B cell (primary cell): ENCODE measurements around the gene C9orf43. TPM values are rescaled to one million over a fixed set of nuclear protein-coding genes. Genes with fewer than 3 reads are reported as not detected.
A peak's percentile ranks its signal among the peaks of the same experiment; 100 is the strongest.

ENCODE experiments used
- ATAC-seq: fragments of 200-7000 bp; cut with Tn5 transposase; one replicate; pipeline ENCODE4 v1.10.0; 2021; ENCODE audit warnings: low read depth, mild to moderate bottlenecking, moderate number of reproducible peaks, moderate library complexity
- CTCF ChIA-PET: fragments of 350-600 bp; sonication (Branson Sonifier 250); formaldehyde crosslinking; loops from one replicate; lab custom pipeline; 2021; ENCODE audit warnings: antibody characterized with exemption, inconsistent platforms; lab: Charles Lee
- POLR2A ChIA-PET: fragments of 350-600 bp; sonication (Branson Sonifier 250); formaldehyde crosslinking; loops from one replicate; lab custom pipeline; 2021; ENCODE audit warnings: antibody characterized with exemption; lab: Charles Lee
- DNase-seq: peaks from one replicate; pipeline ENCODE4 v3.0.0; 2013
- H2AFZ ChIP-seq: 2 replicates; pipeline ENCODE4 v1.6.1; 2012; ENCODE audit warnings: mild to moderate bottlenecking, low read depth, low read length; ENCODE audit not compliant: insufficient read depth, poor library complexity, severe bottlenecking
- H3K27ac ChIP-seq, 2 donors: 1 replicate in 1 of 2; 2 replicates in 1 of 2; pipeline ENCODE4 v1.5.1; 2012 to 2013; ENCODE audit warnings: low read length in 2 of 2, mild to moderate bottlenecking in 2 of 2, moderate library complexity in 1 of 2
- H3K27me3 ChIP-seq, 4 experiments: fragments of 200-600 bp in 1 of 4; sonication (generic) in 1 of 4; replicated peaks in 1 of 4; 1 replicate in 2 of 4; 2 replicates in 2 of 4; pipeline versions ENCODE4 v1.6.1 to v1.7.0; 2013 to 2016; ENCODE audit warnings: low read length in 3 of 4, mild to moderate bottlenecking in 2 of 4, mixed read lengths in 1 of 4, moderate library complexity in 1 of 4; ENCODE audit not compliant: insufficient read depth in 4 of 4, control insufficient read depth in 3 of 4; ENCODE audit errors: control extremely low read depth in 1 of 4
- H3K36me3 ChIP-seq, 2 experiments: replicated peaks in 1 of 2; 1 replicate in 1 of 2; 2 replicates in 1 of 2; pipeline versions ENCODE4 v1.6.1 to v1.7.1; 2013; ENCODE audit warnings: low read length in 1 of 2; ENCODE audit not compliant: insufficient read depth in 2 of 2, control insufficient read depth in 1 of 2; ENCODE audit errors: control extremely low read depth in 1 of 2, extremely low read depth in 1 of 2
- H3K4me1 ChIP-seq, 2 donors: fragments of 200-600 bp in 1 of 2; sonication (generic) in 1 of 2; 1 replicate in 1 of 2; 2 replicates in 1 of 2; pipeline versions ENCODE4 v1.5.1 to v1.6.1; 2013 to 2017; ENCODE audit warnings: low read length in 2 of 2; ENCODE audit not compliant: control insufficient read depth in 2 of 2, insufficient read depth in 2 of 2
- H3K4me2 ChIP-seq: replicated peaks from 2 replicates; pipeline ENCODE3; 2012; ENCODE audit warnings: mild to moderate bottlenecking, low read depth, low read length; ENCODE audit not compliant: poor library complexity, severe bottlenecking
- H3K4me3 ChIP-seq, 5 experiments: fragments of 200-600 bp in 1 of 5; sonication (generic) in 1 of 5; 1 replicate in 3 of 5; 2 replicates in 2 of 5; pipeline versions ENCODE4 v1.5.1 to v1.7.0; 2011 to 2016; ENCODE audit warnings: low read length in 4 of 5, mild to moderate bottlenecking in 4 of 5, low read depth in 2 of 5, control low read depth in 1 of 5, moderate library complexity in 1 of 5; ENCODE audit not compliant: insufficient read depth in 1 of 5; ENCODE audit errors: control extremely low read depth in 1 of 5, extremely low read depth in 1 of 5
- H3K79me2 ChIP-seq: fragments of 200-600 bp; sonication (generic); one replicate; pipeline ENCODE4 v1.6.0; 2016; ENCODE audit warnings: low read length; ENCODE audit not compliant: control insufficient read depth, insufficient read depth
- H3K9ac ChIP-seq: fragments of 200-600 bp; sonication (generic); 2 replicates; pipeline ENCODE4 v1.6.1; 2017; ENCODE audit warnings: mild to moderate bottlenecking, low read length, moderate library complexity
- H3K9me3 ChIP-seq, 3 donors: one replicate each; pipeline versions ENCODE4 v1.6.1 to v1.7.1; 2013; ENCODE audit warnings: low read length in 2 of 3; ENCODE audit not compliant: control insufficient read depth in 2 of 3, insufficient read depth in 1 of 3; ENCODE audit errors: control extremely low read depth in 1 of 3
- H4K20me1 ChIP-seq: 2 replicates; pipeline ENCODE4 v1.6.0; 2012; ENCODE audit warnings: mild to moderate bottlenecking, low read length; ENCODE audit not compliant: insufficient read depth, control insufficient read depth, poor library complexity, severe bottlenecking
- H3K27ac Mint-ChIP-seq: one replicate; pipeline ENCODE4 v1.8.0; 2021; ENCODE audit warnings: mixed read lengths
- H3K27me3 Mint-ChIP-seq: one replicate; pipeline ENCODE4 v1.8.0; 2021; ENCODE audit warnings: mixed read lengths
- H3K4me1 Mint-ChIP-seq: one replicate; pipeline ENCODE4 v1.8.0; 2021; ENCODE audit warnings: mixed read lengths
- H3K4me3 Mint-ChIP-seq: one replicate; pipeline ENCODE4 v1.8.0; 2021; ENCODE audit warnings: mixed read lengths
- H3K9me3 Mint-ChIP-seq: one replicate; pipeline ENCODE4 v1.8.0; 2022; ENCODE audit warnings: mixed read lengths; ENCODE audit not compliant: insufficient read depth
- CTCF ChIP-seq: fragments of 200-600 bp; IDR thresholded peaks from one replicate; pipeline ENCODE4 v1.8.0; 2022; ENCODE audit warnings: antibody characterized with exemption, mild to moderate bottlenecking
- EZH2 ChIP-seq: IDR thresholded peaks from 2 replicates; pipeline ENCODE4 v1.6.1; 2012; ENCODE audit warnings: borderline replicate concordance, low read depth, mild to moderate bottlenecking, moderate library complexity, low read length; ENCODE audit not compliant: insufficient read depth, poor library complexity, severe bottlenecking
- WGBS: methylation state at CpG from one replicate; pipeline ENCODE4 v1.1.5; 2013; ENCODE audit warnings: missing lambda C conversion rate; ENCODE audit not compliant: insufficient coverage; 5-methylcytosine and 5-hydroxymethylcytosine counted together
- intact Hi-C: fragments of 100-400 bp; cut with micrococcal nuclease; formaldehyde crosslinking; loops from one replicate; pipeline ENCODE4 v1.10.0; 2022
- polyA plus RNA-seq: library from polyadenylated mRNA; depleted of rRNA; stranded (reverse); fragments of >200 nt; gene quantifications from 2 replicates; pipeline ENCODE4 v1.2.3, GENCODE V29; 2012
- total RNA-seq, 2 donors: library from RNA; stranded (reverse); fragments of 120-200 nt in 1 of 2; gene quantifications; 1 replicate in 1 of 2; 2 replicates in 1 of 2; pipeline versions ENCODE4 v1.2.3 to v1.2.4, GENCODE V29; 2013 to 2022

C9orf43 gene
- total and polyA plus RNA-seq, 2 donors (not counting 1 experiment from before 2014, with no cell fraction given) = 0.57 to 1.7 TPM

GRCh38 chr9:113444736-113445135 lies 34.2 kb downstream of the C9orf43 start:
- no peak overlapping the region for H3K27ac ChIP-seq
- H3K4me3 Mint-ChIP-seq = no peak overlapping the region
- no peaks in the 10 kb centered on the region for H3K27me3 Mint-ChIP-seq
- DNase-seq (no peak), ATAC-seq (no peak)
- no peak overlapping the region for H3K27ac Mint-ChIP-seq
- H3K9me3 ChIP-seq = no peaks in the 10 kb centered on the region
- ChIA-PET POLR2A (no interaction called here), CTCF (interaction anchor here (1.4 to 9.5 kb wide), 8 partner anchors 10 to 209 kb away, joined by 3 to 311 read pairs (median 30); no protein-coding TSS in a partner anchor)
- H3K36me3 ChIP-seq = no peaks in the 10 kb centered on the region
- H3K4me3 ChIP-seq = no peak overlapping the region
- H3K9ac ChIP-seq = no peak overlapping the region
- H4K20me1 ChIP-seq = no peaks in the 10 kb centered on the region
- no peaks in the 10 kb centered on the region for H3K4me1 ChIP-seq
- H3K79me2 ChIP-seq = no peaks in the 10 kb centered on the region
- H2AFZ ChIP-seq = no peak overlapping the region
- intact Hi-C loops = loop anchor here (5.0 kb wide), 1 partner anchor 32 kb away; the partner anchor contains the start of genes C9orf43 and POLE3
- TF ChIP-seq CTCF = no peak
- no peak for TF ChIP-seq EZH2
- H3K4me2 ChIP-seq = no peak overlapping the region
- H3K27me3 ChIP-seq = no peaks in the 10 kb centered on the region
- H3K9me3 Mint-ChIP-seq = no peaks in the 10 kb centered on the region
- H3K4me1 Mint-ChIP-seq = no peaks in the 10 kb centered on the region
- WGBS = 25% methylated on average over 2 of the region's 2 CpGs

- POLR2A ChIA-PET = interaction anchor here (2.0 kb wide), 1 partner anchor 135 kb away, joined by 6 read pairs; no protein-coding TSS in a partner anchor
- no peak for ATAC-seq
- H2AFZ ChIP-seq = no peak overlapping the region
- Mint-ChIP-seq H3K4me3 (no peak overlapping the region), H3K27me3 (no peaks in the 10 kb centered on the region), H3K9me3 (no peaks in the 10 kb centered on the region), H3K27ac (no peak overlapping the region), H3K4me1 (no peaks in the 10 kb centered on the region)
- peak; percentile 58 for DNase-seq
- intact Hi-C loops = loop anchor here (2.0 to 5.0 kb wide), 4 partner anchors 34 to 212 kb away; partner anchors contain the start of genes ALAD, C9orf43 and POLE3
- no peak overlapping the region for H3K4me2 ChIP-seq
- no peaks in the 10 kb centered on the region for H4K20me1 ChIP-seq
- no peak for TF ChIP-seq EZH2
- TF ChIP-seq CTCF = peak; percentile 80
- no peaks in the 10 kb centered on the region for H3K36me3 ChIP-seq
- no peaks in the 10 kb centered on the region for H3K4me1 ChIP-seq
- H3K79me2 ChIP-seq = no peaks in the 10 kb centered on the region
- no peaks in the 10 kb centered on the region for H3K27me3 ChIP-seq
- CTCF ChIA-PET = interaction anchor here (0.7 to 9.5 kb wide), 34 partner anchors 9 to 217 kb away, joined by 3 to 311 read pairs (median 5); partner anchors contain the start of genes ALAD, C9orf43, CDC26 and POLE3
- no peak overlapping the region for H3K27ac ChIP-seq
- no peak overlapping the region for H3K4me3 ChIP-seq
- WGBS = 61% methylated on average over 2 of the region's 3 CpGs
- no peak overlapping the region for H3K9ac ChIP-seq
- no peaks in the 10 kb centered on the region for H3K9me3 ChIP-seq
Measured at GRCh38 chr9:113446323-113446740, 35.8 kb downstream of the C9orf43 start.
